Activated CD4-positive, alpha-beta memory T cell treated with anti-CD3 and anti-CD28 coated beads, Interleukin-2, amount 10 ng/mL, durations not matched to agents 7 days and 5 days (primary cell): ENCODE data around the gene EPC1. TPM values are rescaled to one million over a fixed set of nuclear protein-coding genes. Genes with fewer than 3 reads are reported as not detected.

ENCODE experiments used
- CTCF ChIA-PET: fragments of 350-600 bp; sonication (Branson Sonifier 250); formaldehyde crosslinking; loops from one replicate; lab custom pipeline; 2021; ENCODE audit warnings: antibody characterized with exemption, inconsistent platforms; lab: Charles Lee
- POLR2A ChIA-PET: fragments of 350-600 bp; sonication (Branson Sonifier 250); formaldehyde crosslinking; loops from one replicate; lab custom pipeline; 2021; ENCODE audit warnings: antibody characterized with exemption; lab: Charles Lee
- DNase-seq: peaks from one replicate; pipeline ENCODE4 v3.0.0-alpha.2; 2020
- H3K27ac Mint-ChIP-seq: one replicate; pipeline ENCODE4 v1.8.0; 2021; ENCODE audit warnings: mild to moderate bottlenecking, mixed read lengths
- H3K27me3 Mint-ChIP-seq: one replicate; pipeline ENCODE4 v1.8.0; 2021; ENCODE audit warnings: mixed read lengths
- H3K36me3 Mint-ChIP-seq: one replicate; pipeline ENCODE4 v1.8.0; 2021; ENCODE audit warnings: low read depth, mixed read lengths
- H3K4me1 Mint-ChIP-seq: one replicate; pipeline ENCODE4 v1.8.0; 2021; ENCODE audit warnings: mixed read lengths
- H3K4me3 Mint-ChIP-seq: one replicate; pipeline ENCODE4 v1.8.0; 2021; ENCODE audit warnings: mild to moderate bottlenecking, mixed read lengths
- H3K9me3 Mint-ChIP-seq: one replicate; pipeline ENCODE4 v1.8.0; 2021; ENCODE audit warnings: mixed read lengths
- total RNA-seq, 2 experiments: library from RNA; stranded (reverse); gene quantifications; one replicate each; pipeline ENCODE4 v1.2.3, GENCODE V29; 2021

Gene EPC1
- total RNA-seq, 2 experiments from 2014 or later = 41.6 to 43.0 TPM

DNA sequence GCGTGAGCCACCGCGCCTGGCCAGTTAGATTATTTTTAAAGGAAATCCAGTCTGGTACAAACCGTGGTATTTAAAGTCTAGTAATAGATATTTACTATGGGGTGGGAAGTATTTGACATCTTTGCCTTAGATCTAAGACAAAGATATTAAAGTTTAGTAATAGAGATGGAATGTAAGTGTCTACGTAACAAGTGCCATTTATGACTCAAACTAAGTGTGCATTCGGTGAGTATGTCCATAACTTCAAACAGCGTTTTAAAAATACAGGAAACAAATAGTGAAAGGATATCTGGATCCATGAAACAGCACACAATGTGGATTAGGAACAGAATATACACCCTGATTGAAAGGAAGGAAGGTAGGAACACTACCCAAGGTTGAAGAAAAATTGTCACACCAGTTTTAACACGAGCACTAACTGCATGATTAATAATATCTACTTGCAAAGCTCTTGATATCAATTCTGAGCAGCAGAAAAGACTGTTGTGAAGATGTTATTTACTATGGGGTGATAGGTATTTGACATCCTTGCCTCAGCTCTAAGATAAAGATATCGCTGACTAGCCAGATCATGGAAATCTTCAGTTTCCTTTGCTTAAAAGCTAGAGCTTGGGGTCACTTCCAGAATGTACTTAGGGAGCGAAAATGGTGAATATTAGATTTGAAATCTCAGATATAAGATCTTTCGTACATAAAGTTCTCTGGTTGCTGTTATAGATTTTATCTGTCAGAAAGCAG, 48.7 kb downstream of the EPC1 start:
- Mint-ChIP-seq H3K4me1 (peaks cover 46% of the 10 kb centered on the region), H3K36me3 (peaks cover 39% of the 10 kb centered on the region), H3K27me3 (no peaks in the 10 kb centered on the region), H3K27ac (peak overlapping the region; percentile 69), H3K4me3 (peak overlapping the region; percentile 28), H3K9me3 (no peaks in the 10 kb centered on the region)
- POLR2A ChIA-PET = interaction anchor here (1.6 kb wide), 1 partner anchor 20 kb away, joined by 3 read pairs; no protein-coding TSS in a partner anchor
- no peak for DNase-seq
- CTCF ChIA-PET = no interaction called here

DNA sequence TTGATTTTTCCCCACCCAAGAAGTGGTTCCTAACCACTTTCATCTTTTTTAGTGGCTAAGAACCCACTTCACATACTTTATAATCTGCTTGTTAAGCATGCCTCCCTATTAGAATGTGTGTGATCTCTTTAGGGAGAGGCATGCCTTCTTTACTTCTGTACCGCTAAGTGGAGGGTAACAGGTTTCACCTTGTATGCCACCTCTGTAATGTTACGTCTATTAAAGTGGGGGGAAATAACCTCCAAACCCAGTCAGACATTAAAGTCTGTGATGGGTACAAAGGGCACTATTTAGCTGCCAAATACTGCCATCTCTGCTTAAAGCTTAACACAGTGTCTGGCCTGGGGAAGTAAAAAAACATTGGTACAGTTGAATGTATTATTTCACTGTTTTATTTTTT, 51.9 kb downstream of the EPC1 start:
- POLR2A ChIA-PET = interaction anchor here (1.4 kb wide), 1 partner anchor 13 kb away, joined by 3 read pairs; no protein-coding TSS in a partner anchor
- peaks cover 32% of the 10 kb centered on the region for H3K4me1 Mint-ChIP-seq
- H3K27ac Mint-ChIP-seq = no peak overlapping the region
- no peak overlapping the region for H3K4me3 Mint-ChIP-seq
- H3K27me3 Mint-ChIP-seq = no peaks in the 10 kb centered on the region
- no peak for DNase-seq
- peaks cover 28% of the 10 kb centered on the region for H3K36me3 Mint-ChIP-seq
- CTCF ChIA-PET = interaction anchor here (0.8 to 1.9 kb wide), 3 partner anchors 42 to 84 kb away, joined by 3 to 4 read pairs (median 4); no protein-coding TSS in a partner anchor
- no peaks in the 10 kb centered on the region for H3K9me3 Mint-ChIP-seq

DNA sequence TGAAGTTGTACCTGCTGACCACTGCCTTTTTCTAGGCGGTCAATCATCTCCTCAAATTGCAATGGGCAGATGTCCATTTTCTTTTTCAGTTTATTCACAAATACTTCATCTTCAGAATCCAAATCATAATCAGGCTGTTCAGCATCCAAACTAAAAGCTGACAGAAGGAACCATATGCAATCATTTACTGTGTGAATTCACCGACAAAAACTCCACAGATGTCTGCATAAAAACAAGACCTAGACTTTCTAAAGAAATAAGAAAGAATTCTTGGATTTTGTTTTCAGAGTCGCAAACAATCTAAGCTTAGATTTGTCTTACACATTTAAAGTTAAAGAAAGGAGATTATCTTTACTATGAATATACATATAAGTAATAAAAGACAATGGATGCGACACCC, 53.4 kb downstream of the EPC1 start:
- H3K4me3 Mint-ChIP-seq = no peak overlapping the region
- peaks cover 20% of the 10 kb centered on the region for H3K4me1 Mint-ChIP-seq
- CTCF ChIA-PET = interaction anchor here (1.2 to 1.9 kb wide), 3 partner anchors 12 to 52 kb away, joined by 3 to 4 read pairs (median 4); no protein-coding TSS in a partner anchor
- POLR2A ChIA-PET = interaction anchor here (1.0 kb wide), 1 partner anchor 8 kb away, joined by 4 read pairs; no protein-coding TSS in a partner anchor
- H3K27ac Mint-ChIP-seq = no peak overlapping the region
- H3K9me3 Mint-ChIP-seq = no peaks in the 10 kb centered on the region
- H3K27me3 Mint-ChIP-seq = no peaks in the 10 kb centered on the region
- peaks cover 34% of the 10 kb centered on the region for H3K36me3 Mint-ChIP-seq
- no peak for DNase-seq

DNA sequence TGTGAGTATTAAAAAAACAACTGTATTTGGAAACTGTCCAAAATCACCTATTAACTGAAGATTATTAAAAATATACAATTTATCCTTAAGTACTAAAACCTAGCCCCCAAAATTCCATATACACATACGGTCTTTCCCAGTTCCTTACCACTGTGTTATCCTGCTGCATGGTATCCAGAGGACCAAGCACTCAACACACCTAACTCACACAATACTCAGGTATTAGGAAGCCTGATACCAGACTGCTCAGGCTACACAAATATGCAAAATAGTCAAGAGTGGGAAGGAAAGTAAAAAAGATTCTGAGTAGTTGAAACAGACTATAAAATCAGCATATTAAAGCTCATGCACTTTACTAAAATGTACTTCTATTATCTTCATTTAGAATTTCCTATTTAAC, 67.2 kb downstream of the EPC1 start:
- Mint-ChIP-seq H3K4me1 (no peaks in the 10 kb centered on the region), H3K4me3 (no peak overlapping the region), H3K27me3 (no peaks in the 10 kb centered on the region), H3K27ac (no peak overlapping the region), H3K36me3 (peaks cover 45% of the 10 kb centered on the region), H3K9me3 (no peaks in the 10 kb centered on the region)
- POLR2A ChIA-PET = no interaction called here
- DNase-seq = no peak
- CTCF ChIA-PET = no interaction called here

DNA sequence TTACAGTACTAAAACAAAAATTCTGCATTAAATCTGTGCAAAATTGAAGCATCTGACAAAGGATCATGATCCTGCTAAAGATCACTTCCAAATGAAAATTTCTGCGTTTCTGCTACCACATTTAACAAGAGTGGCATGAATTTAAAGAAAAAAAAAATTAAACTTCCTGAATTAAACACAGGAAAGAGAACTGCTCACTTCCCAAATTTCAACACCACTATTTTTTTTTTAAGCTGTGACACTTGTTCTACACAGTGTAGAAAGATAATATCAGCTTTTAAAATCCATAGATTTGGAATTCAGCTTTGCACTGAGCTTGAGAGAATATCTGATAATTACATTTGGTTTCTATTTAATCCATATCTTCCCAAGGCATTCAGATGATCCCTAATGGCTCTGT, 73.6 kb downstream of the EPC1 start:
- Mint-ChIP-seq H3K4me1 (peaks cover 2% of the 10 kb centered on the region), H3K27ac (no peak overlapping the region), H3K36me3 (peaks cover 59% of the 10 kb centered on the region), H3K9me3 (no peaks in the 10 kb centered on the region), H3K4me3 (no peak overlapping the region), H3K27me3 (no peaks in the 10 kb centered on the region)
- POLR2A ChIA-PET = no interaction called here
- CTCF ChIA-PET = interaction anchor here (1.0 to 1.2 kb wide), 2 partner anchors 17 to 90 kb away, joined by 4 to 6 read pairs; no protein-coding TSS in a partner anchor
- no peak for DNase-seq

DNA sequence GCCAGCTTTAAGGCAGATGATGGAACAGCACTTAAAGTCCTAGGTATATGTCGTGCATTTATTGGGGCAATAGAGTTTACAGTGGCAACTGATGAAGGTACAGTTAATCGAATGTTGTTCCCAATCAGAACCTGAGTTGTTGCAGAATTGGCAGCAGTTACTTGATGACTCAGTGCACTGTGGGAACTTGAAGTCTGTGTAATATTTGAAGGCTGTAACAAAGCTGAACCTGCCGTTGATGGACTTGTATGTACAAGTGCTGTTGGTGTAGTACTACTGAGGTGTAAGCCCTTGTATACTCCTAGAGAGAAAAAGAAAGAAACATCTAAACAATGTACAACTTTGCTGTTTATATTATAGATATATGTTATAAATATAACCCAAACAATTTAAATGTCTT, 75.3 kb downstream of the EPC1 start:
- H3K36me3 Mint-ChIP-seq = peaks cover 65% of the 10 kb centered on the region
- CTCF ChIA-PET = no interaction called here

DNA sequence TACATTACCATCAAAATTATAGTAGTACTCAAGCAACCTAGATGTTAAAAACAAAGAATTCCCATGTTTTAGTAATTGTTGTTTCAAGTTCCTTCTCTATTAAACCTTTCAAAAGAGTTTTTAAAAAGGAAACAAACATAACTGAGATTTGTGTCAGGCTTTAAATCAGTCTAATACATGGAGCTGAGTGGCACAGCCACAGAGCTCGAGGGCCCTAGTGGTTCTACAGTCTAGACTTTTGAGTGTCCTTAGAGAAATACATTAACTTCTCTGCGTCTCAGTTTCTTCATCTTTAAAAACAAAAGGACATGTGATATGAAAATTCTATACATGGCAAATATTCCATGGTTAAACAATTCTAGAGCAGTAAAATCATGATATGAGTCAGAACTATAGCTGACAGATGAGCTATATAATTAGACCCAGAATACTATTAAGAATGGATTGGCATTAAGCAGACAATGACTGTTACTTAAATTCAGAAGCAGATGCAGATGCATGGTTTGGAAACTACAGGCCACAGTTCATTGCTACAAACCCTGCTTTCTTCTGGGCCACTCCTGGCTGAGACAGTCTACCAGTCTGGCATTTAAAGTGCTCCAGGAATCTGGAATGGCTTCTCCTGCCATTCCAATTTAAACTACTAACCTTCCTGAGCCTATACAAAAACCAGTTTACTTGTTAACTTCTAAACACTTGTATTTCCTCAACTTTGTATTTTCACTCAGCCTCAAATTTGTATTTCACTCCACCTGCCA, 77.4 kb downstream of the EPC1 start:
- H3K4me1 Mint-ChIP-seq = peaks cover 2% of the 10 kb centered on the region
- H3K4me3 Mint-ChIP-seq = no peak overlapping the region
- no peak for DNase-seq
- CTCF ChIA-PET = no interaction called here
- H3K36me3 Mint-ChIP-seq = peaks cover 59% of the 10 kb centered on the region
- POLR2A ChIA-PET = interaction anchor here (1.6 kb wide), 1 partner anchor 76 kb away, joined by 4 read pairs; no protein-coding TSS in a partner anchor
- H3K27ac Mint-ChIP-seq = no peak overlapping the region
- no peaks in the 10 kb centered on the region for H3K27me3 Mint-ChIP-seq
- no peaks in the 10 kb centered on the region for H3K9me3 Mint-ChIP-seq

More for the DNA sequence above, 75.3 kb downstream of the EPC1 start:
- POLR2A ChIA-PET = no interaction called here
- H3K4me1 Mint-ChIP-seq = peaks cover 2% of the 10 kb centered on the region
- no peak overlapping the region for H3K4me3 Mint-ChIP-seq
- H3K9me3 Mint-ChIP-seq = no peaks in the 10 kb centered on the region
- DNase-seq = no peak
- no peaks in the 10 kb centered on the region for H3K27me3 Mint-ChIP-seq
- H3K27ac Mint-ChIP-seq = no peak overlapping the region

DNA sequence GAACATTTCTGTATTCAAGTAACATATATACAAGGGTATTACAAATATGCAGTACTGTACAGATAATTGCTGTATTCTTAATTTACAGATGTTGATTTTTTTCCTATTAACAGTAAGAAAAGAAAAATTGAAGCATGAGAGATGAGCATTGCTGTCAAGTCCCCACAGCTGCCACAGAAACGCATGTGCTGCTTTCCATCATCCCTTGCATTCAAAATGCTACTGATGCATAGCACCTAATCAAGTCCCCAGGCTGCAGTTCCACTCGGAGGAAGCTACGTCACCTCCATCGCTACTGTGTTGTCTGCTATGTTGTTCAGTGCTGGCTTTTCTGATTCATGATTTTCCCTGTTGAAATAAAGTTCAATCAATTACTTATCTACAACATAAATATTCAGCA, 78.2 kb downstream of the EPC1 start:
- Mint-ChIP-seq H3K9me3 (no peaks in the 10 kb centered on the region), H3K4me1 (peaks cover 2% of the 10 kb centered on the region), H3K27ac (no peak overlapping the region), H3K4me3 (no peak overlapping the region), H3K27me3 (no peaks in the 10 kb centered on the region), H3K36me3 (peaks cover 58% of the 10 kb centered on the region)
- DNase-seq = no peak
- ChIA-PET POLR2A (interaction anchor here (1.6 kb wide), 1 partner anchor 77 kb away, joined by 4 read pairs; no protein-coding TSS in a partner anchor), CTCF (no interaction called here)

DNA sequence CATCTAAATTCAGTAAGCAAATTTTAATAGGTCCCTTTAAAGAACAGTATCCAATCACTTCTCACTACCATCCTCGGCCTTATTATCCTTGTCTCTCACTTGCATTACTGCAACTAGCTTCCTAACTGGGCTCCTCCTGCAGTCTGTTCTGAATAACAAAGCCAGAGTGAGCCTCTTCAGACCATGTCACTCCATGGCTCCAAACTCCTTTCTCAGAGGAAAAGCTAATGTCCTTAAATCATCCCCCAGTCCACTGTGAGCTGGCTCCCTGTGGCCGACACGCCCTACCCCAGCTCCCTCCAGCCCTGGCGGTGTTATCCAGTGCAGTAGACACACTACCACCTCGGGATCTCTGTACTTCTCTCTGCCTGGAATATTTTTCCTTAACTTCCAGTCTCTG, 80.0 kb downstream of the EPC1 start:
- ChIA-PET CTCF (no interaction called here), POLR2A (interaction anchor here (1.0 kb wide), 1 partner anchor 11 kb away, joined by 4 read pairs; no protein-coding TSS in a partner anchor)
- Mint-ChIP-seq H3K4me3 (no peak overlapping the region), H3K4me1 (peaks cover 11% of the 10 kb centered on the region), H3K27ac (no peak overlapping the region), H3K27me3 (no peaks in the 10 kb centered on the region), H3K36me3 (peaks cover 49% of the 10 kb centered on the region), H3K9me3 (no peaks in the 10 kb centered on the region)
- no peak for DNase-seq

DNA sequence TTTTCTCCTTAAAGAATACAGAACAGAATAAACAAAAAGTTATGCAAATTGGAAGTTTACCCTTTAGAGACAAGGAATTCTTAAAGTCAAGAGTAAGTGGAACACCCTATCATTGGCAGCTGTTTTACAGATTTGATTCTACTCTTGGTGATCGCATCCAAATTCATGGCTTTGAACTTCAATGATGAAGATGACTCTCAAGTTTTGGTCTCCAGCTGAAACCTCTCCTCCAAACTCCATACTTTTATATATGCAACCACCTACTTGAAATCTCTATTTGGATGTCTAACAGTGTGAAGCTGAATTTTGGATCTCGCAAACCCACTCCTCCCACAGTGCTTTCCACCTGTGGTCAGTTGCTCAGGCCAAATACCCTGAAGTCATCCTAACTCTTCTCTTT, 80.4 kb downstream of the EPC1 start:
- H3K4me3 Mint-ChIP-seq = no peak overlapping the region
- no peak overlapping the region for H3K27ac Mint-ChIP-seq
- H3K4me1 Mint-ChIP-seq = peaks cover 11% of the 10 kb centered on the region
- ChIA-PET POLR2A (interaction anchor here (1.0 kb wide), 1 partner anchor 11 kb away, joined by 4 read pairs; no protein-coding TSS in a partner anchor), CTCF (no interaction called here)
- no peak for DNase-seq
- peaks cover 45% of the 10 kb centered on the region for H3K36me3 Mint-ChIP-seq
- no peaks in the 10 kb centered on the region for H3K9me3 Mint-ChIP-seq
- no peaks in the 10 kb centered on the region for H3K27me3 Mint-ChIP-seq

DNA sequence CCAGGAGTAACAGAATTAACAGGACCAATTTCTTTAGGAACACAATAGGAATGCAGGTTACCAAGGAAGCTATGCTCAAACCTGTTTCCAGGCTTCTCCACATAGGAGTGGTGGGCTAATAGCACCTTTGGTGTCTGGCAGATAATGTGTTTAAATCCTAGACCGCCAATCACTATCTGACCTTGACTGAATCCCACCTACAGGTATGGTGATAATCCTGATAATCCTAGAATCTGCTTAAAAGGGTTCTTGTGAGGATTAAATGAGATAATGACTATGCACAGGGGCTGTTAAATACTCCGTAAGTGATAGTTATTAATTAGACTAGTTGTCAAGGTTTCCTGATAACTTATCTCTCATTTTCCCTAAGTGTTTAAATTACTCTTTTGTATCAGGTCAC, 81.2 kb downstream of the EPC1 start:
- CTCF ChIA-PET = no interaction called here
- Mint-ChIP-seq H3K9me3 (no peaks in the 10 kb centered on the region), H3K4me3 (no peak overlapping the region), H3K4me1 (peaks cover 11% of the 10 kb centered on the region), H3K27me3 (no peaks in the 10 kb centered on the region), H3K27ac (no peak overlapping the region), H3K36me3 (peaks cover 37% of the 10 kb centered on the region)
- no peak for DNase-seq
- POLR2A ChIA-PET = no interaction called here

DNA sequence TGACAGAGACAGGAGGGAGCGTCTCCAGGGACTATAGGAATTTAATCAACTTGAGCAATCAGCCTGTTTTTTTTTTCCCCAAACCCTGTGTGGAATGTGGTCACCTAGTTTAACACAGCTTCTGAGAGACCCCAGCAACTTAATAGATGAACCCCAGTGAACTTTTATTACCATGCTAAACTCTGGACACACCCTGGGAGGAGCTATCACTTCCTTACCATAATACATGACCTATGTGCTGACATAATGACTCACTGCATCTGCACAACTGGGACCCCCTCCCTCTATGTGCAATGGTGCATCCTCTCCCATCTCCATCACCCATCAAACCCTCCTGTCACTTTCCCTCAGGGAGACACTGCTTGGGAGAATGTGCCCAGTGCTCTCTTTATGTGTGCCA, 83.7 kb downstream of the EPC1 start:
- ChIA-PET POLR2A (no interaction called here), CTCF (interaction anchor here (0.5 kb wide), 1 partner anchor 27 kb away, joined by 3 read pairs; no protein-coding TSS in a partner anchor)
- peaks cover 9% of the 10 kb centered on the region for H3K4me1 Mint-ChIP-seq
- H3K9me3 Mint-ChIP-seq = no peaks in the 10 kb centered on the region
- H3K27ac Mint-ChIP-seq = no peak overlapping the region
- no peak for DNase-seq
- no peak overlapping the region for H3K4me3 Mint-ChIP-seq
- H3K27me3 Mint-ChIP-seq = no peaks in the 10 kb centered on the region
- peaks cover 16% of the 10 kb centered on the region for H3K36me3 Mint-ChIP-seq

DNA sequence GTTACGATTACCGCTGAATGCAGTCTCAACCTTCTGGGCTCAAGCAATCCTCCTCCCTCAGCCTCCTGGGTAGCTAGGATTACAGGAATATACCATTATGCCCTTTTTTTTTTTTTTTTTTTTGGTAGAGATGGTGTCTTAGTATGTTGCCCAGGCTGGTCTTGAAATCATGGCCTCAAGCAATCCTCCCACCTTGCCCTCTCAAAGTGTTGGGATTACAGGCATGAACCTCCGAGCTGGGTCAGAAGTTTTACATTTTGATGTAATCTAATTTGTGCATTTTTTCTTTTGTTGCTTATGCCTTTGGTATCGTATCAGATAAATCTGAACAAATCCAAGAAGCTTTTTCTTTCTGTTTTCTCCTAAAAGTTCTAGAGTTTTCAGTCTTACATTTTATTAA, 87.4 kb downstream of the EPC1 start:
- H3K27ac Mint-ChIP-seq = no peak overlapping the region

More for the DNA sequence above, 87.4 kb downstream of the EPC1 start:
- DNase-seq = no peak
- Mint-ChIP-seq H3K36me3 (no peaks in the 10 kb centered on the region), H3K9me3 (no peaks in the 10 kb centered on the region), H3K27me3 (no peaks in the 10 kb centered on the region), H3K4me1 (peaks cover 18% of the 10 kb centered on the region), H3K4me3 (no peak overlapping the region)
- ChIA-PET CTCF (interaction anchor here (0.7 to 6.6 kb wide), 5 partner anchors 9 to 212 kb away, joined by 3 to 29 read pairs (median 5); no protein-coding TSS in a partner anchor), POLR2A (interaction anchor here (0.7 to 1.0 kb wide), 2 partner anchors 86 to 120 kb away, joined by 3 read pairs; no protein-coding TSS in a partner anchor)
